HG03103 (cell line): ENCODE measurements around the gene TTC28.

Source experiments
- ATAC-seq: cut with Tn5 transposase; IDR thresholded peaks from one replicate; pipeline ENCODE4 v1.9.1; 2021; ENCODE audit warnings: low read depth; ENCODE audit not compliant: unreplicated experiment

TTC28 gene

GRCh38 chr22:28417431-28417830 lies 262.2 kb downstream of the TTC28 start:
- ATAC-seq, result no peak

GRCh38 chr22:28414913-28415312 lies 264.7 kb downstream of the TTC28 start:
- ATAC-seq, result no peak

GRCh38 chr22:28413612-28414399 lies 265.8 kb downstream of the TTC28 start:
- ATAC-seq, result no peak

- no peak for ATAC-seq
Observed at GRCh38 chr22:28412109-28412508, 267.5 kb downstream of the TTC28 start.

GRCh38 chr22:28411125-28411524 lies 268.5 kb downstream of the TTC28 start:
- ATAC-seq, result no peak

- no peak for ATAC-seq
Observed at GRCh38 chr22:28410050-28410816, 269.4 kb downstream of the TTC28 start.

- no peak for ATAC-seq
Observed at GRCh38 chr22:28408709-28409108, 270.9 kb downstream of the TTC28 start.

GRCh38 chr22:28407645-28408044 lies 272.0 kb downstream of the TTC28 start:
- no peak for ATAC-seq

- no peak for ATAC-seq
Observed at GRCh38 chr22:28406246-28406645, 273.4 kb downstream of the TTC28 start.

- ATAC-seq, result no peak
Observed at GRCh38 chr22:28405588-28405987, 274.1 kb downstream of the TTC28 start.

GRCh38 chr22:28402539-28402938 lies 277.1 kb downstream of the TTC28 start:
- no peak for ATAC-seq

GRCh38 chr22:28402060-28402459 lies 277.6 kb downstream of the TTC28 start:
- ATAC-seq, result no peak

- no peak for ATAC-seq
Observed at GRCh38 chr22:28398981-28399380, 280.7 kb downstream of the TTC28 start.

- ATAC-seq, result no peak
Observed at GRCh38 chr22:28398355-28398754, 281.3 kb downstream of the TTC28 start.

GRCh38 chr22:28397306-28397705 lies 282.3 kb downstream of the TTC28 start:
- ATAC-seq, result no peak

- ATAC-seq, result no peak
Observed at GRCh38 chr22:28395920-28396753, 283.5 kb downstream of the TTC28 start.

GRCh38 chr22:28395520-28395919 lies 284.1 kb downstream of the TTC28 start:
- ATAC-seq, result no peak

GRCh38 chr22:28394513-28395110 lies 285.0 kb downstream of the TTC28 start:
- no peak for ATAC-seq

- no peak for ATAC-seq
Observed at GRCh38 chr22:28381429-28382167, 298.0 kb downstream of the TTC28 start.

GRCh38 chr22:28379951-28380350 lies 299.7 kb downstream of the TTC28 start:
- ATAC-seq, result no peak
